ENCODE data around the gene KIF13A.

Gene KIF13A

DNA sequence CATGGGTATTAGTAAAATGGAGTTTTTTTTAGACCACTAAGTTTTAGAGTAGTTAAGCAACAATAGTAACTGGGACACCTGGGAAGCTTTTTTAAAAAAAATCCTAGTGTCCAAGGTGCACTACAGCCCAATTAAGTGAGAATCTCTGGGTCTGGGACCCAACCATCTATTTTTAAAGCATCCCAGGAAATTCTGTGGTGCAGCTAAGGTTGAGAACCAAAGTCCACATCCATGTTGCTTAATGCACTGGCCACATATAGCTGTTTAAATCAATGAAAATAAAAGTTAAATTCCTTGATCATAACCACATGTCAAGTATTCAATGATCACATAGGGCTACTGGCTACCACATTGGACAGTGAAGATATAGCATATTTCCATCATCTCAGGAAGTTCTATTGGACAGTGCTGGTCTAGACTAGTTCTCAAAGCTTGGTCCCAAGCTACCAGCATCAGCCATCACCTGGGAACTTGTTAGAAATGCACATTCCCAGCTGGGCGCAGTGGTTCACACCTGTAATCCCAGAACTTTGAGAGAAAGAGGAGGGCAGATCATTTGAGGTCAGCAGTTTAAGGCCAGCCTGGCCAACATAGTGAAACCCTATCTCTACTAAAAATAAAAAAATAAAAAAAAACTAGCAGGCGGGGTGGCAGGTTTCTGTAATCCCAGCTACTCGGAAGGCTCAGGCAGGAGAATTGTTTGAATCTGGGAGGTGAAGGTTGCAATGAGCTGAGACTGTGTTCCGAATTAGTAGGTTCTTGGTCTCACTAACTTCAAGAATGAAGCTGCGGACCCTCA lies 12.7 kb downstream of the KIF13A start:
- DNase-seq (ENCODE audit: low read depth), result no peak
- TF ChIP-seq, protein P1, sequence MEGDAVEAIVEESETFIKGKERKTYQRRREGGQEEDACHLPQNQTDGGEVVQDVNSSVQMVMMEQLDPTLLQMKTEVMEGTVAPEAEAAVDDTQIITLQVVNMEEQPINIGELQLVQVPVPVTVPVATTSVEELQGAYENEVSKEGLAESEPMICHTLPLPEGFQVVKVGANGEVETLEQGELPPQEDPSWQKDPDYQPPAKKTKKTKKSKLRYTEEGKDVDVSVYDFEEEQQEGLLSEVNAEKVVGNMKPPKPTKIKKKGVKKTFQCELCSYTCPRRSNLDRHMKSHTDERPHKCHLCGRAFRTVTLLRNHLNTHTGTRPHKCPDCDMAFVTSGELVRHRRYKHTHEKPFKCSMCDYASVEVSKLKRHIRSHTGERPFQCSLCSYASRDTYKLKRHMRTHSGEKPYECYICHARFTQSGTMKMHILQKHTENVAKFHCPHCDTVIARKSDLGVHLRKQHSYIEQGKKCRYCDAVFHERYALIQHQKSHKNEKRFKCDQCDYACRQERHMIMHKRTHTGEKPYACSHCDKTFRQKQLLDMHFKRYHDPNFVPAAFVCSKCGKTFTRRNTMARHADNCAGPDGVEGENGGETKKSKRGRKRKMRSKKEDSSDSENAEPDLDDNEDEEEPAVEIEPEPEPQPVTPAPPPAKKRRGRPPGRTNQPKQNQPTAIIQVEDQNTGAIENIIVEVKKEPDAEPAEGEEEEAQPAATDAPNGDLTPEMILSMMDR (conservative IDR thresholded peaks at IDR 0.05; ENCODE audit: low read depth, low read length), result no peak
- no peak overlapping the region for H3K4me3 ChIP-seq (ENCODE audit: low read length)

DNA sequence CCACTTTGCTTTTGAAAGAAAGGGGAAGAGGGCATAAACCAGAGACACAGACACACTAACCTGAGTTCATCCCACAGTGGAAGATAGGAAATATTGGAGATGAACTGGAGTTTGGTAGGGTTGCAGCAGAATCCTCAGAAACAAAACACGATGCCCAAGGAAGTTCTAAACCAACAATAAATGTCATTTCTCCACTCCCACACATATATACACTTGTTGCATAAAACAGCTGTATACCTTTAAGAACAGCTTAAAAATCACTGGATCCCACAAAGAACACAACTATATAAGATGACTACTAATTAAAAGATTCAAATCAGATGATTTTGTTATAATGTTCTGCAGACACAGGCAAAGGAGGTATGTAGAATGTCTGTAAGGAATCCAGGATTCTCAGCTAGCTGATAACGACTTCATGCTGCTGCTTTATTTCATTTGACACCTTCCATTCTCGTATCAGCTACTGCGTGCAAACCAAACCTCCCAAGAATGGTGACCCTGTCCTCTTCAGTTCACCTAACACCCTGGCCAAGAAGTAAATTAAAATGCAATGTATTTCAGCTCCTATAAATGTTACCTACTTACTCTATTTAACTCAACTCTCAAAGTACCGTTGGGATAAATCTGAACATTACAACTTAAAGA lies 14.3 kb downstream of the KIF13A start:
- TF ChIP-seq, protein P1 (conservative IDR thresholded peaks at IDR 0.05; ENCODE audit: low read depth, low read length), result no peak
- DNase-seq (ENCODE audit: low read depth), result no peak
- H3K4me3 ChIP-seq (ENCODE audit: low read length), result no peak overlapping the region

GRCh38 chr6:17972074-17972952 lies 15.1 kb downstream of the KIF13A start:
- TF ChIP-seq, protein P1 (conservative IDR thresholded peaks at IDR 0.05; ENCODE audit: low read depth, low read length), result no peak
- DNase-seq (ENCODE audit: low read depth), result no peak
- no peak overlapping the region for H3K4me3 ChIP-seq (ENCODE audit: low read length)

DNA sequence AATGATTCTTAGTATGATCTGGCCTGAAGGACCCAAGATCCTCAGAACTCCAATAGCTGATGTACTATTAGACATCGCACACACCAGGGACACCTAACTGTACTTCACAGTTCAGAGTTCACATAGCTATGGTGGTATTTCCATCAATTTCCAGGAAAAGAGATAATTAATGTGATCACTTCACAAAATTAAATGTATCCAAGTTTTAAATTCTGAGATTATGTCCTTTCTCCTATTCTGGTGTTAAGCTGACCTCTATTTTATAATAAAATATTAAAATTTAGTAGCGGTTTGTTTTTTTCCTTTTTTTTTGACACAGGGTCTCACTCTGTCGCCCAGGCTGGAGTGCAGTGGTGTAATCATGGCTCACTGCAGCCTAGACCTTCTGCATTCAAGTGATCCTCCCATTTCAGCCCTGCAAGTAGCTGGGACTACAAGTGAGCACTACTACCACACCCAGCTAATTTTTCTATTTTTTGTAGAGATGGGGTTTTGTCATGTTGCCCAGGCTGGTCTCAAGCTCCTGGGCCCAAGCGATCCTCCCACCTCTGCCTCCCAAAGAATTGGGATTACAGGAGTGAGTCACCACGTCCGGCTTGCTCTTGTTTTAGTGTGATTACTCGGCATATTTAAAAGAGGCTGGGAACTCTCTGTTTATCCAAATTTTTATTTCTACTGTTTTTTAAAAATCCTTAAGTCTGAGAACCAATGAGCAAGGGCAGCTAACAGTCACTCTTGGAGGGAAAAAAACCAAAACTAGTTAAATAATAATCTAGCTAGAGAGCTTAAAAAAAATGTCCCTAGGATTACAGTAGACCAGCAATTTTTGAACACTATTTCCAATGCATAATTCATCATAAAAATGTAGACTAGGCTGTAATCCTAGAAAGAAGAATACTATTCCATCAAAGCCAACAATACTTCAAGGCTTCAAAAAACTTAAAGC lies 16.0 kb downstream of the KIF13A start:
- DNase-seq (ENCODE audit: low read depth), result no peak
- TF ChIP-seq, protein P1 (conservative IDR thresholded peaks at IDR 0.05; ENCODE audit: low read depth, low read length), result no peak
- no peak overlapping the region for H3K4me3 ChIP-seq (ENCODE audit: low read length)

DNA sequence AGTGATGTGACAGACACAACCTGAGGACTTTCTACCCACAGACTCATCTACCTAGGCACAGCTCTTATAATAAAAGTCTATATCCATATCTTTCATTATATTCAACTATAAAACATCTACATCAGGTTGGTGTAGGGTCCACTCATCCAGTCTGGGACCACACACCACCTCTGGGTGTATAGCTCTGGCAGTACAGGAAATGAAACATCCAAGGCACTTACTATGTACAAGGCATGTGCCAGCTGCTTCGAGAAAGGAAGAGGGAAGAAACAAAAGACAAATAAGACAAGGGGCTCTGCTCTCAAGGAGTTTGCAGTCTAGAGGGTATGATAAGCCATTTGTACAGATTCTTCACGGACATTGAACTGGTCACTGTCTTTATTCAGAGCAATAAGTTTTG lies 18.6 kb downstream of the KIF13A start:
- H3K4me3 ChIP-seq (ENCODE audit: low read length), result no peak overlapping the region
- TF ChIP-seq, protein P1 (conservative IDR thresholded peaks at IDR 0.05; ENCODE audit: low read depth, low read length), result no peak
- DNase-seq (ENCODE audit: low read depth), result no peak
